GM21737 (cell line): ENCODE data around the gene EIF4G3.
"Not testable (repeated sequence)": the region's sequence is repeated elsewhere in the genome, so short reads cannot be mapped to it uniquely, and the experiment has no call there.

Experiments used
- ATAC-seq: cut with Tn5 transposase; IDR thresholded peaks from one replicate; pipeline ENCODE4 v1.9.1; 2021; ENCODE audit warnings: mild to moderate bottlenecking, moderate library complexity; ENCODE audit not compliant: unreplicated experiment

Gene EIF4G3

DNA sequence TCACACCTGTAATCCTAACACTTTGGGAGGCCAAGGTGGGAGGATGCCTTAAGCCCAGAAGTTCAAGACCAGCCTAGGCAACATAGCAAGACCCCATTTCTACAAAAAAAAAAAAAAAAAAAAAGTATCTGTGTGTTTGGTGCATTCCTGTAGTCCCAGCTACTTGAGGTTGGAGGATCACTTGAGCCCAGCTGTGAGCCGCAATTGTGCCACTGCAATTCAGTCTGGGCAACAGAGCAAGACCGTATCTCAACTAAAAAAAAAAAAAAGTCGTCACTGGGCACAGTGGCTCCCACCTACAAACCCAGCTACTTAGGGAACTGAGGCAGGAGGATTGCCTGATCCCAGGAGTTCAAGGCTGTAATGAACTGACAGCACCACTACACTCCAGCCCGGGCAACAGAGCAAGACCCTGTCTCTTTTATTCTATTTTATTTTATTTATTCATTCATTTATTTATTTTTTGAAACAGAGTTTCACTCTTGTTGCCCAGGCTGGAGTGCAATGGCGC, 8.6 kb upstream of the EIF4G3 start:
- no peak for ATAC-seq

DNA sequence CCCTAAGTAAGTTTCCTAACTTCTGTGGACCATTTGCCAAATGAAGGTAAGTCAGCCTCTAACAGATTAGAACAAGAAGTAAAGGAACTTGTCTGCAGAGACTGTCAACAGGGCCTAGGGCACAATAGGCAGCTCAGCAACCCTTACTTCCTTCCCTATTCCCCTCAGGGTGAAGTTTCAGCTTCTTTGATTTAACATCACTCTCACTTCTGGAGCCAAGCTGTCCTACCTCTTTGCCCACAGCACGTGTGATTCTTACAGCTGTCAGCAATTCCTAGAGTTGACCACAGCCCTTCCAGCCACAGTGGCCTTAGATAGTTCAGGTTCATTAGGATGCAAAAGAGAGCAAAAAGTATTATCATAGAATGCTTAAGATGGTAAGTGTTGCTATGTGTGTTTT, 7.6 kb upstream of the EIF4G3 start:
- no peak for ATAC-seq

DNA sequence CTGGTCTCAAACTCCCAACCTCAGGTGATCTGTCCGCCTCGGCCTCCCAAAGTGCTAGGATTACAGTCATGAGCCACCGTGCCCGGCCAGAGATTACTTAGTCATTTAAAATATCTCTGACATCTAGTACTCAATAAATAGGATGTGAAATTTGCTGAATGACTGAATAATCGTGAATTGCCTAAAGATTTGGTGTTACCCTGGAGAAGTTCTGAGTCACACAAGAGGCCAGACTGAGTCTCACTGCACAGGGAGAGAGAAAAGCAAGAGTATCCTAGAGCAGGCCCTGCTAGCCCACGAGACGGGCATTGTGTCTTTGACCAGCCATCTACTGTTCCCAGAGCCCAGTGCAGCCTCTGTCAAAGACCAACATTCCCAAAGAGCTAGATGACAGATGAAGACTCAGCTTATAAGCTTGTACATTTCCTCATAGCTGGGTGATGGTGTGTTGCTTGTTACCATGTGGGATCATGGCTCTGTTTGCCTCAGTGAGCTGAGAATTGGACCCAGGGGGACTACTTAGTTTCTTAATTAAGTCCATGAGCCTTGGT, 5.6 kb upstream of the EIF4G3 start:
- no peak for ATAC-seq

DNA sequence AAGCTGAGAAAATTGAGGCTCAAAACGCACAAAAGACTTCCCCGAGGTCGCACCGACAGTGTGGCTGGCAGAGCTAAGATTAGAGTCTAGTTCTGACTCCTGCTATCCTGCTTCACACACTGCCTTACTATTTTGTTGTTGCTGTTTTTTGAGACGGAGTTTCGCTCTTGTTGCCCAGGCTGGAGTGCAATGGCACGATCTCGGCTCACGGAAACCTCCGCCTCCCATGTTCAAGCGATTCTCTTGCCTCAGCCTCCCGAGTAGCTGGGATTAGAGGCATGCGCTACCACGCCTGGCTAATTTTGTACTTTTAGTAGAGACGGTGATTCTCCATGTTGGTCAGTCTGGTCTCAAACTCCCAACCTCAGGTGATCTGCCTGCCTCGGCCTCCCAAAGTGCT, 1.6 kb upstream of the EIF4G3 start:
- not testable (repeated sequence) for ATAC-seq

DNA sequence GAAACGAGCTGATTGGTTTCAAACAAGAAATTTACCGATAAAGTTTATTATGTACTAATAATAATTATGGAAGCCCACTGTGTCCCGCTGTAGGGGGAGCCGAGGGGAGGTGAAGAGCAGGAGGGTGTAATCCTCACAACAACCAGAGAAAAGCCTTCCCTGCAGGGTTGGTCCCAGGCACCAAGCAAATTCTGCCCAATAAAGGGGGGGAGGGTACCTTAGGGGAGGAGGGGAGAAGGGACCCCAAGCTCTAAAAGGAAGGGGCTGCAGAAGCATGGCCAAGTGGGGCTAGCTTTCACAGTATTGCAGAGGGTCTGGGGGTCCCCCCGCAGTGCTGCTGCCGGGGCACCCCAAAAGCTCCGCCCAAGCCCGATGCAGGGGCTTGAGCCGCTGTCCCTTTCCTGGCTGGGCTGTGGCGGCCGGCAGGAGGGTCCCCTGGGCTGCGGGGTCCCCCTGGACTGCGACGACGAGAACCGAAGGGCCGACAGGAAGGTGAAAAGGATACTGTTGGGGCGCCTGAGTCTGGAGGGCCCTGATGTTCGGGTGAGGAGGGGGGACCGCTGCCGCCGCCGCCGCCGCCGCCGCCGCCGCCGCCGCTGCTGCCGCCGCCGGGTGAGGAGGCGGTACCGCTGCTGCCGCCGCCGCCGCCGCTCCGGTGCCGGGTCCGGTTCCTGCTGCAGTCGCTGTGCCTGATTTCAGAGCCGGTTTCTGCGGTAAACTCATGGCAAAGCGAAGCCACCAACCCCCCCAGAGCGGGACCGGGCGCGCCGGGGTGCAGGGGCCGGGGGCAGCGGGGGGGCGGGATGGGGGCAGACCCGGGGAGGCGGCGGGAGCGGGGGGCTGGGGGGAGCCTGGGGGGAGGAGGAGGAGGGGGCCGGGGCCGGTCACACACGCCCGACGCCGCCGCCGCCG, 771 bp downstream of the EIF4G3 start:
- peak; percentile 26 for ATAC-seq

DNA sequence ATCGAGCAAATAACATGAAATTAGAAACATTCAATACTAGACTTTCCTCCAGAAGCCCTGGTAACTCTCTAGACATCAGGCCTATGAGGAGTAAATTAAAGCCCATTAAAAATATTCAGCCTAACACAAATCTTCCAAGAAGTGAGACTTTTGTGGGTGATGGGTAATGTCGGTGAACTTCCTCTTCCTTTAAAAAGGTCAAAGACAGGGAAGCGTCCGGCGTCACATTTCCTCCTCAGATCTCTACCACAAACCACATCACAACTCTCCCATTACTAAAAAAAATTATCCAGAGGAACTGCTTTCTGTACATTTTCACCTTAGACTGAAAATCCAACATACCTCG, 1.4 kb downstream of the EIF4G3 start:
- no peak for ATAC-seq

DNA sequence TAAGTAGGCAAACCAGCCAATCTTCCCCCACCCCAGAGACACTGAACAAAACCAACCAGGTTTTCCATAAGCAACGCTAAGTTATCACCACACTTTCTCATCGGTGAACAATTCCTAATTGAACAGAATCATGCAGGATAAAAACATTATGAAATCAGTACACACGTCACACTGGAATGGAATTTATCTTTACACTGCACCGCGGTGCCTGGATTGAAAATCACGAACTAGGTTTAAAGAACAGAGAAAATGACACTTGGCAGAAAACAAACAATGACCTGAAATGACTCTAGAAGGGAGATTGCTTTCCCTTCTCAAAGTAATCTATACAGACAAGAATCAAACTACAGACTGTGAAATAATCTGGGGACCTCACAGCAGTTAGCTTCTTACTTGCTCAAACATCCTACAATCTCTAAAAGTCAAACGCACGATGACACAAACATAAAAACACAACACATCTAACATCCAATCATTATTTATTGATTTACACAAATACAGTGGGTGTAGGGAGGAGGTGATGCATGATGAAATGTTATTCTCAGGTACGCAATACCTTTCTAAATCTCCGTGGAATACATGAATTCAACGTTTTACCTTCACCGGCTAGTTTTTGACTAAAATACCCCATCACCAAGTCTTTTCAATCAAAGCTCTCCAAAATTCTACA, 1.9 kb downstream of the EIF4G3 start:
- ATAC-seq, result no peak

DNA sequence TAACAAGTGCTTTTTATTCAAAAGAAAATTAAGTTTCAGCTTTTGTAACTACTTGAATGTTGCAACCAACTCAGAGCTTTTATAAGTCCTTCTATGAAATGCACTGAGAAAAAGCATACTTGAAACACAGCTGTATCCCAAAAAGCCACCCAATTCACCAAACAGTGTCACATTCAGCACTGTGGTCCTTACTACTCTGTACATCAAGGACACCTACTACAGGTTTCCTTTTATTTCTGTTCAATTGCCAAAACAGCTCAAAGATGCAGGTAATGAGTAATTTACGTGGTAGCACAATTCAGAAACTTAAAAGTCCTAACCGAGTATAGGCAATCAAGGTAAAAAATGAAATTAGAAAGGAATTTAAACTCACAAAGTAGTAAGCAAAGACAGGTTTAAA, 2.5 kb downstream of the EIF4G3 start:
- ATAC-seq, result no peak

DNA sequence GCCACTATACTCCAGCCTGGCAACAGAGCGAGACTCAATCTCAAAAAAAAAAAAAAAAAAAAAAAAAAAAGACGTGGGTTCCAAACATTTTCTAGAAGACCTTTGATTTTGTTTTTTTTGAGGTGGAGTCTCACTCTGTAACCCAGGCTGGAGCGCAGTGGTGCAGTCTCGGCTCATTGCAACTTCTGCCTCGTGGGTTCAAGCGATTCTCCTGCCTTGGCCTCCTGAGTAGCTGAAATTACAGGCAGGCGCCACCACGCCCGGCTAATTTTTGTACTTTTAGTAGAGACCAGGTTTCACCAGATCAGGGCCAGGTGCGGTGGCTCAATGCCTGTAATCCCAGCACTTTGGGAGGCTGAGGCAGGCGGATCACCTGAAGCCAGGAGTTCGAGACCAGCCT, 3.6 kb downstream of the EIF4G3 start:
- ATAC-seq, result not testable (repeated sequence)

DNA sequence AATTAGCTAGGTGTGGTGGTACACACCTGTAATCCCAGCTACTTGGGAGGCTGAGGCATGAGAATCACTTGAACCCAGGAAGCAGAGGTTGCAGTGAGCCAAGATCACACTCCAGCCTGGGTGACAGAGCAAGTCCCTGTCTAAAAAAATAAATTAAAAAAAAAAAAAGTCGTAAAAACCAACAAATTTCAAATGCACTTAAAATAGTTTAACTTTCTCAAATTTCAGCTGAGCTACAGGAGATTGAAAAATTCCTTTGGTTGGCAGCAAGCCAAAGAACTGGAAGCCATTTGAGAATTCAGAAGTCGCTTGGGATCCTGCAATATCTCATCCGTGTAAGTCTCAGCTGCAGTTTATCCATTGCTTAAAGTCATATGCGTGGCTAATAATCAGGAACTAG, 5.9 kb downstream of the EIF4G3 start:
- not testable (repeated sequence) for ATAC-seq

DNA sequence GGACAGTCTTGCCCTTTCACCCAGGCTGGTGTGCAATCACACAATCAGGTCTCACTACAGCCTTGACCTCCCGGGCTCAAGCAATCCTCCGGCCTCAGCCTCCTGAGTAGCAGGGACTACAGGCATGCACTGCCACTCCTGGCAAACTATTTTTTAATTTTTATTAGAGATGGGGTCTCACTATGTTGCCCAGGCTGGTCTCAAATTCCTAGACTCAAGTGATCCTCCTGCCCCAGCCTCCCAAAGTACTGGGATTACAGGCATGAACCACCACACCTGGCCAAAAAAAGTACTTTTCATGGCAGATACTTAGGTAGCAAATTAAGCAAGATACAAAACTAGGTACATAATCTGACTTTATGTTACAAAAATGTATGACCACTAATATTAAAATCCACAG, 8.3 kb downstream of the EIF4G3 start:
- no peak for ATAC-seq

DNA sequence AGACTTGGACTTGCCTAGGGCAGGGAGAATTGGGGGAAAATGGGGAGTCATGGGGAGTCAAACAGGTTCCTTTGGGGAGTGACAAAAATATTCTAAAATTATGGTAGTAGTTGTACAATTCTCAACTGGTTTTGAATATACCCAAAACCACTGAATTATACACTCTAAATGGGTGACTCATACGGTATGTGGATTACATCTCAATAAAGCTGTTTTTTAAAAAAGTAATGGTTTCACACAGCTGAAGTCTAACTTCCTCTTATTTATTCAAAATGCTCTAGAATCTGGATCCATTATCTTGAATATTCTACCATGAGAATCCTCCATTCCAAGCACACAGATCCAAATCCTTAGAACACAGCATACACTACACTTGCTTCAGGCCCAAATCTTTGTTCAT, 11.1 kb downstream of the EIF4G3 start:
- no peak for ATAC-seq

DNA sequence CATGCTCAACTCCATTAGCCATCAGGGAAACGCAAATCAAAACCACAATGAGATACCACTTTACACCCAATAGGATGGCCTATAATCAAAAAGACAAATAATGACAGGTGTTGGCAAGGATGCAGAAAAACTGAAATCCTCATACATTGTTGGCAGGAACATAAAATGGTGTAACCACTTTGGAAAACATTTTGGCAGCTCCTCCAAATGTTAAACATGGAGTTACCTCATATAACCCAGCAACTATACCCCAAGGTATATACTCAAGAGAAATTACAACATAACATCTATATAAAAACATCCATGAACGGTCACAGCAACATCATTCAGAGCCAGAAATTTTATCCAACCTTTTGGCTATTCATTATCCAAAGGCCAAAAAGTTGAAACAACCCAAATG, 11.6 kb downstream of the EIF4G3 start:
- ATAC-seq, result no peak

DNA sequence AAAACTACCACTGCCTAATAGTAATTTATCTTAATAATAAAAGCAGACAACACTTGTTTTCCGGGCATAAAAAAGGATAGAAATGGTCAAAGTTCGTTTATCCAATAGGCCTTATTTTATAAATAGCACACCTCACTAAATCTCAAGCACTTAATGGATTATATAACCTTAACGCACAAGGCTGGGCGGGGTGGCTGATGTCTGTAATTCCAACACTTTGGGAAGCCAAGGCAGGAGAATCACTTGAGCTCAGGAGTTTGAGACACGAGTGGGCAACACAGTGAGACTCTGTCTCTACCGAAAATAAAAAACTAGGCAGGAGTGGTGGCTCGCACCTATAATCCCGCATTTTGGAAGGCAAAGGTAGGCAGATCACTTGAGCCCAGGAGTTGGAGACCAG, 12.4 kb downstream of the EIF4G3 start:
- ATAC-seq, result no peak

DNA sequence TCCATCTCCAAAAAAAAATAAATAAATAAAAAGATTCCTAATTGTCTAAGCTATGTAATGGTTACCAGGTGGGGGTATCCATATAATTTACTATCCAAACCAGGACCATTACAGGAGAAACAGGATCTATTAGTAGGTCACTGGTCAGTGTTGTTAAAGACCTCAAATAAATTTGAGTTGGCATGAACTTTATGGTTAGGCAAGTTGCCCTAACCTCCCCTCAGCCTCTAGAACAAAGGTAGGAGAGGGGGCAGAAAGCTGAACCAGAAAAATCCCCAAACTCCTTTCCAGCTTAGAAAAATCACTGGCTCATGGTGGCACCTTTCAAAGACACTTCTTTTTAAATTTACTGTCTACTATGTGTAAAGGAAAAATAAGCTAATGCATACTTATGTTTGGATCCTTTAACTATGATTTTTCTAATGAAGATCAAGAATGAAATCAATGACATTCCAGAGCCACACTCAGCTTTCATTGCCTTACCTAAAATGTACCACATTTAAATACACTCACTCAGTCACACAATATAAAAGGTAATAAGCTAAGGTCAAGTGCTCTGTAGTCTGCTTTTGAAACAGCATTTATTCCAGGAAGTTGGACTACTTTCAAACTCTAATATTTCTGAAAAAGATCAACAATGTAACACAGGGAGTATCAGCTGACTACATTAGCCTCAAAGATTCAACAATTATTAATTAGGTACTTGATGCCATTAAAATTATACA, 13.8 kb downstream of the EIF4G3 start:
- no peak for ATAC-seq

DNA sequence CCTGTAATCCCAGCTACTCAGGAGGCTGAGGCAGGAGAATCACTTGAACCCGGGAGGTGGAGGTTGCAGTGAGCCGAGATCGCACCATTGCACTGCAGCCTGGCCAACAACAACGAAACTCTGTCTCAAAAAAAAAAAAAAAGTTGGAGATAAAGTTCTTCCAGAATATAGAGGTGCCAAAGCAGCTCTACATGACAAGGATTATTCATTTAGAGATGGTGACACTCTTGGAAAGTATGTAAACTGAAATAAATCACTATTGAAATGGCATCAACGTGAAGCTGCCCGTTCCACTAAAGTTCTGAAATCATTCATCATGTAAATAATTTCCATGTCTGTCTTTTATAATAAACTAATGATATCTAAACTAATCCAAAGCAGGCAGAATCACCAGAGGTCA, 14.9 kb downstream of the EIF4G3 start:
- no peak for ATAC-seq

DNA sequence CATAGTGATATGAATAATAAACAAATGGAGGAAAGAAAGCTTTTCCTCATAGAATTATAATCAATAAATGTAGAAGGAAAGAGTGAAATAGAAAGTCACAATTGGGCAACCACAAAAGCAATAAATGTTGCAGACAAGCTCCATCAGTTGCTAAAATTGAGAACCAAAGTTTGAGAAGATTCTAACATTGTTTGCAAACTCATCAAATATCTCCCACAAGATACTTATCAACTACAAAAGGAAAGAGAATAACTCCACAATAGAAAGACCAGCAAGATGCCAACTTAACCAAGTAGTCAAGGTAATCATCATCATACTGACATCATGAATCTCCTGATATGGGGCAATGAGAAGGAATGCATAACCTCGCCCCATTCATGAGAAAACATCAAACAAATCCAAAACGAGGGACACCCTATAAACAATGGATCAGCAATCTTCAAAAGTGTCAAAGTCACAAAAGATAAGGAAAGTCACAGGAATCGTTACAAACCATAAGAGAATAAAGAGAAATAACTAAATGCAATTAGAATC, 16.4 kb downstream of the EIF4G3 start:
- ATAC-seq, result no peak

DNA sequence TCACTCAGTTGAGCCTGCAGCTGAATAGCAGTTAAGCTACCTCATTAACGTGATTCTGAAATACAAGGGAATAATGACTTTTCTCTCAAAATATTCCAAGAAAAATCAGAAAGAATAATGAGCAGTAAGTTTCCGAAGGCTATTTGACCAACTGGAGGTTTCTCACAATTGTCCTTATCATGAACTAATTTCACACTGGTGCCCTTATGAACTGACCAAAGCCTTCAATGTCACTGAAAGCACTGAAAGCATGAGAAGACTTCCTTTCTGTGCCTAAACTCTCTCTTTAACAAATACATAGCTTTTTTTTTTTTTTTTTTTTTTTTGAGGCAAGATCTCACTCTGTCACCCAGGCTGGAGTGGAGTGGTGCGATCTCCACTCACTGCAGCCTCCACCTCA, 18.8 kb downstream of the EIF4G3 start:
- no peak for ATAC-seq

DNA sequence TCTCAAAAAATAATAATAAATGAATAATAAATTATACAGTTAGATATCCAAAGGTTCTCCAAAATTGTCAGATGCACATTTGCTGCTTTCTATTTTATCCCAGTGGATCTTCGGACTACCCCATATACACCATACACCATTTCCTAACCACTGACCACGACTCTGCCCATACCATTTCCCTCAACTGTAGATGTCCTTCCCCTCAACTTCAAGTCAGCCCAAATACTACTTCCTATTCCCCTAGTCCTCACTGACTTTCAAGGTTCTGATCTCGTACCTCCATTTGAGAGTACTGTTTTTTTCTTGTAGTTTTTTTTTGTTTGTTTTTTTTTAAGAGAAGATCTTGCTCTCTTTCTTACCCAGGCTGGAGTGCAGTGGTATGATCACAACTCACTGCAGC, 19.6 kb downstream of the EIF4G3 start:
- ATAC-seq, result no peak

DNA sequence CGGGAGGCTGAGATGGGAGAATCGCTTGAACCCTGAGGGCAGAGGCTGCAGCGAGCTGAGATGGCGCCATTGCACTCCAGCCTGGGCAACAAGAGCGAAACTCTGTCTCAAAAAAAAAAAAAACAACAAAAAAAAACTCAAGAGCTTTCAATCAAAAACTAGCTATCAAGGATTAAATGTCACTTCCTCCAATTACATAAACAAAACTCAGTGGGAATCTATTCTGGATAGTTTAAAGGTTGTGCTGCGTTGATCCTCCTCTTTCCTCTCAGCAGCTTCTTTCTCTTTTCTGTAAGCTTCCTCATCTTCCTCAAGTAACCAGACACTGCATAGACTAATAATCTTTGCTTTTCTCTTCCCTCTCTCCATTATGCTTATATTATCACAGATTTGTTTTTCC, 20.7 kb downstream of the EIF4G3 start:
- no peak for ATAC-seq

DNA sequence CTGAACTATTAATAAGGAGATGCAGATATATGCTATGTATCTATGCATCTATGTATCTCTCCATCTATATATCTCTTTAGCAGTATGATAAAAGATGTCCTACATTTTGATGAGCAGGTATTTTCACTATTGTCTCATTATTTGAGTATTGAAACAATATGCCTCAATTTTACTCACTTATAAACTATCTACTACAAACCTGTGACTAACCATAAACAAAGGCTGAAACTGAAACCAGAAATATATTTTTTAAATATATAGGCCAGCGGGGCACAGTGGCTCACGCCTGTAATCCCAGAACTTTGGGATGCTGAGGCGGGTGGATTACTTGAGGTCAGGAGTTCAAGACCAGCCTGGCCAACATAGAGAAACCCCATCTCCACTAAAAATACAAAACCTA, 22.0 kb downstream of the EIF4G3 start:
- ATAC-seq, result no peak
